B cell (primary cell): ENCODE data around the gene CCDC85B.

Source experiments
- EZH2 ChIP-seq: IDR thresholded peaks from 2 replicates; pipeline ENCODE4 v1.6.1; 2012; ENCODE audit warnings: borderline replicate concordance, low read depth, mild to moderate bottlenecking, moderate library complexity, low read length; ENCODE audit not compliant: insufficient read depth, poor library complexity, severe bottlenecking
- TF ChIP-seq, protein P1 (sequence below): fragments of 200-600 bp; IDR thresholded peaks from one replicate; pipeline ENCODE4 v1.8.0; 2022; ENCODE audit warnings: antibody characterized with exemption, mild to moderate bottlenecking

DNA sequence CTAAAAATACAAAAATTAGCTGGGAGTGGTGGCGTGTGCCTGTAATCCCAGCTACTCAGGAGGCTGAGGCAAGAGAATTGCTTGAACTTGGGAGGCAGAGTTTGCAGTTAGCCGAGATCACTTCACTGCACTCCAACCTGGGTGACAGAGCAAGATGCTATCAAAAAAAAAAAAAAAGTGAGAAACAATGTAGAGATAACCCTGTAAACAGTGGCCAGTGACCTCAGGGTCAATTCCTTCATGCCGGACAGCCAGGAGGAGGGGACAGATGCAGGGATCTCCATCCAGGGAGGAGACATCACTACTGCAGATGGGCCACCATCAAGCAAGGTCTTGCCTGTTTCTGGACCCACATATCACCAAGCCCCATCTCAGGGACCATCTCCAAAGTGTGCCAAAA, 42.7 kb upstream of the CCDC85B start:
- TF ChIP-seq, protein P1, sequence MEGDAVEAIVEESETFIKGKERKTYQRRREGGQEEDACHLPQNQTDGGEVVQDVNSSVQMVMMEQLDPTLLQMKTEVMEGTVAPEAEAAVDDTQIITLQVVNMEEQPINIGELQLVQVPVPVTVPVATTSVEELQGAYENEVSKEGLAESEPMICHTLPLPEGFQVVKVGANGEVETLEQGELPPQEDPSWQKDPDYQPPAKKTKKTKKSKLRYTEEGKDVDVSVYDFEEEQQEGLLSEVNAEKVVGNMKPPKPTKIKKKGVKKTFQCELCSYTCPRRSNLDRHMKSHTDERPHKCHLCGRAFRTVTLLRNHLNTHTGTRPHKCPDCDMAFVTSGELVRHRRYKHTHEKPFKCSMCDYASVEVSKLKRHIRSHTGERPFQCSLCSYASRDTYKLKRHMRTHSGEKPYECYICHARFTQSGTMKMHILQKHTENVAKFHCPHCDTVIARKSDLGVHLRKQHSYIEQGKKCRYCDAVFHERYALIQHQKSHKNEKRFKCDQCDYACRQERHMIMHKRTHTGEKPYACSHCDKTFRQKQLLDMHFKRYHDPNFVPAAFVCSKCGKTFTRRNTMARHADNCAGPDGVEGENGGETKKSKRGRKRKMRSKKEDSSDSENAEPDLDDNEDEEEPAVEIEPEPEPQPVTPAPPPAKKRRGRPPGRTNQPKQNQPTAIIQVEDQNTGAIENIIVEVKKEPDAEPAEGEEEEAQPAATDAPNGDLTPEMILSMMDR, result no peak
- no peak for TF ChIP-seq EZH2
